ENCODE results near the gene SMCO1. TPM values are rescaled to one million over a fixed set of nuclear protein-coding genes. Genes with fewer than 3 reads are reported as not detected.

Gene SMCO1
- not detected in 2 replicates for total RNA-seq

GRCh38 chr3:196514913-196515621 lies at the start of gene SMCO1:
Gene SMCO1, minus strand, starts transcription at chr3:196515346. Its CDS starts 137 bp downstream, at chr3:196515209.

GRCh38 chr3:196503196-196504076 lies 11.7 kb downstream of the SMCO1 start, which contains the start of gene RNF168:
Gene RNF168, minus strand, starts transcription at chr3:196503768. Its CDS starts 595 bp downstream, at chr3:196503173.

Small RNA genes within 50 kb of the gene (small RNA-seq; reads per million reads assigned to genes)
- not detected for gene RPS29P3

Other genes starting within 250 kb of the SMCO1 start
- gene PCYT1A, start 227.6 kb downstream of the SMCO1 start, total RNA-seq = 88.5 and 117 TPM in 2 replicates
- 7.8 and 9.0 TPM in 2 replicates for gene DYNLT2B, start 197.1 kb downstream of the SMCO1 start, total RNA-seq
- not detected in 2 replicates for gene TM4SF19, start 177.0 kb downstream of the SMCO1 start, total RNA-seq
- 21.9 and 23.8 TPM in 2 replicates for gene UBXN7, start 82.9 kb downstream of the SMCO1 start, total RNA-seq
- gene RNF168, start 11.6 kb downstream of the SMCO1 start, total RNA-seq = 20.3 and 27.0 TPM in 2 replicates
- gene WDR53, start 53.2 kb upstream of the SMCO1 start, total RNA-seq = 6.0 and 6.2 TPM in 2 replicates
- gene FBXO45, start 53.3 kb upstream of the SMCO1 start, total RNA-seq = 10.8 and 16.6 TPM in 2 replicates
- gene NRROS, start 124.3 kb upstream of the SMCO1 start, total RNA-seq = 12.7 and 13.0 TPM in 2 replicates
- 1.3 and 2.3 TPM in 2 replicates for gene CEP19, start 196.9 kb upstream of the SMCO1 start, total RNA-seq
- gene PIGX, start 197.0 kb upstream of the SMCO1 start, total RNA-seq = 13.7 and 23.8 TPM in 2 replicates
- 67.6 and 72.5 TPM in 2 replicates for gene PAK2, start 224.5 kb upstream of the SMCO1 start, total RNA-seq

All from vein endothelial cell (primary cell).